T follicular helper cell (primary cell): ENCODE results near the gene EVA1B.

ENCODE experiments used
- DNase-seq: peaks from one replicate; pipeline ENCODE4 v3.0.0-alpha.2; 2020; ENCODE audit warnings: low read depth

EVA1B gene

GRCh38 chr1:36346741-36347370, 23.4 kb upstream of the EVA1B start:
- DNase-seq, result no peak

- DNase-seq, result no peak
Observed at GRCh38 chr1:36345353-36345752, 21.9 kb upstream of the EVA1B start.

GRCh38 chr1:36344395-36344680, 20.9 kb upstream of the EVA1B start:
- DNase-seq, result no peak

- DNase-seq, result no peak
Observed at GRCh38 chr1:36343651-36344394, 20.4 kb upstream of the EVA1B start.

DNA sequence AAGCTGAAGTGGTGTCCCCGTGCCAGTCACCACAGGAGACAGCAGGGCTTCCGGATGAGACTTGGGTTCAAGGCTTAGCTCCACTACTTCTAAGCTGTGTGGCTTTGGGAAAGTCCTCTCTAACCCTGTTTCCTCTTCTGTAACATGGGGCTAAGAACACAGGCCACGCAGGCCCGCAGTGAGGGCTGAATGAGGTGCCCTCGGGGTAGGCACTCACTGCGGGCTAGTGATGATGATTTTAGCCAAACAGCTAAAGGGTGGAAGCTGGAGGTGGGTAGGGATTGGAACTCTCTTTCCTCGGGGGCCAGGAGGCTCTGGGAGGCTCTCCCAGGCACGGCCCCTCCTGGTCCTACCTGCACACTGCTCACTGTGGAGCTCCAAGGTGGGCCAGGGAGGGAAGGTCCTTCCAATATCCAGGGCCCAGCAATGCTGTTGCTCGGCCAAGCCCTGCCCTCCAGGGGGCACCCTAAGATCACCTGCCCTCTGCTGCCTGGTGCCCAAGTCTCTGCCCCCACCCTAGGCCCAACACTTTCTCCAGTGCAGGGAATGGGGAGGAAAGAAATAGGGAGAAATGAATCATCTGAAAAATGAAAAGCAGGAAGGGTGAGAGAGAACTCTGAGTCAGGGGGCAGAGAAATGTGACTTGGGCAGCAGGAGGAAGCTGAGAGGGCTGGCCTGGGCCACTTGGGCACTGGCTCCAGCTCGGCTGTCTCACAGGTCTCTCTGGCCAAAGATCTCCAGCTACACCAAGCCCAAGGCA, 19.2 kb upstream of the EVA1B start:
- peak; percentile 57 for DNase-seq

GRCh38 chr1:36341626-36342320, 18.3 kb upstream of the EVA1B start:
- DNase-seq, result no peak

DNA sequence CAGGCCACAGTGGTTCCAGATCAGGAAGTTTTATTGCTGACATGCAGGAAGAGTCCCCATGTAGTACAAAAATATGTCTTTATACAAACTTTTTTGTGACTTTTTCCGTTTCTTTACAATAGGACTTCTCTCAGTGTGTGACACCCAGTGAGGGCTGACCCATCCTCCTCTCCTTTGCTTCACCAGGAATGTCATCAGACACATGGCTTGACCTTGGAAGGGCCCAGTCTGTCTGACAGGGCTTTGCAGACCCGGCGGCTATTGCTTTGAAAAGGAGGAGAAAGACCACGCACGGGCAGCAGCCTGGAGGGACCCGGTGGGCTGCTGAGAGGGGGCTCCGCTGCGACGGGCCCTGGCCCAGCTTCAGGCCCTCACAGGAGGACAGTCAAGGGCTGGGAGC, 16.2 kb upstream of the EVA1B start:
- no peak for DNase-seq

GRCh38 chr1:36339215-36339614, 15.8 kb upstream of the EVA1B start:
- no peak for DNase-seq

DNA sequence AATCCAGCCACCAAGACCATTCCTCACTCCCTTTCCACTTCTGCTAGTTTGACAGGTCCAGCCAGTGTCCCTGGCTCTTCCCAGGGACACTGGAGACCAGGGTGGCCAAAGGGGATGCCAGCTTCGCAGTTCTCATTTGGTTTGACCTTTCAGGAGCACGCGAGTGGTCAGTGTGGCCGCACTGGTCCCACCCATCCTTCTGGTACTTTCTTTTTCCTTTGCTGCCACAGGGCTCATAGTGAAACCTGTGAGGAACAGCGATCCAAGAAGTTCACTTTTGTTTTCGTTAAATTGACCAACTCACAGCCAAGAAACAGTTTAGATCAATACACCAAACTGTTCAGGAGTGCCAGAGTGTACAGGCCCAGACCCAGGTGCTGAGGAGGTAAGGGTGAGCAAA, 14.4 kb upstream of the EVA1B start:
- no peak for DNase-seq

DNA sequence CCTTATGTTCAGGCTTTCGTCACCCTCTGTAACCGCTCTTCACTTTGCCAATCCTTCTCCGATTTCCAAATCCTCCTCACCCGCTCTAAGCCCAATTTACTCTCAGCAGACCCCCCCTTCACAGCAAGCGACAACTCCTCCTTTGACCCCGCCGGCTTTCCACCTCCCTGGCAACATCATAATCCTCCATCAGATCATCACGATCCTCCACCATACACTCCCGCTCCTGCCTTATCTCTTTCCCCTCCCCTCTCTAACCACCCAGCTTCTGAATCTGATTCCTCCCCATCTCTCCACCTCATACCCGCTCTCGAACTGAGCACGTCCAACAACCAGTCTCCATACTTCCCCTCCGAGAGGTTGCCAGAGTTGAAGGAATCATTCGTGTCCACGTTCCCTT, 7.5 kb upstream of the EVA1B start:
- no peak for DNase-seq

GRCh38 chr1:36329817-36330216, 6.4 kb upstream of the EVA1B start:
- DNase-seq, result no peak

GRCh38 chr1:36328713-36329112, 5.3 kb upstream of the EVA1B start:
- no peak for DNase-seq

- no peak for DNase-seq
Observed at GRCh38 chr1:36328088-36328480, 4.6 kb upstream of the EVA1B start.

GRCh38 chr1:36327421-36328087, 4.1 kb upstream of the EVA1B start:
- DNase-seq, result no peak

- no peak for DNase-seq
Observed at GRCh38 chr1:36326499-36326898, 3.1 kb upstream of the EVA1B start.

GRCh38 chr1:36324353-36324703, 883 bp upstream of the EVA1B start:
- DNase-seq, result no peak

DNA sequence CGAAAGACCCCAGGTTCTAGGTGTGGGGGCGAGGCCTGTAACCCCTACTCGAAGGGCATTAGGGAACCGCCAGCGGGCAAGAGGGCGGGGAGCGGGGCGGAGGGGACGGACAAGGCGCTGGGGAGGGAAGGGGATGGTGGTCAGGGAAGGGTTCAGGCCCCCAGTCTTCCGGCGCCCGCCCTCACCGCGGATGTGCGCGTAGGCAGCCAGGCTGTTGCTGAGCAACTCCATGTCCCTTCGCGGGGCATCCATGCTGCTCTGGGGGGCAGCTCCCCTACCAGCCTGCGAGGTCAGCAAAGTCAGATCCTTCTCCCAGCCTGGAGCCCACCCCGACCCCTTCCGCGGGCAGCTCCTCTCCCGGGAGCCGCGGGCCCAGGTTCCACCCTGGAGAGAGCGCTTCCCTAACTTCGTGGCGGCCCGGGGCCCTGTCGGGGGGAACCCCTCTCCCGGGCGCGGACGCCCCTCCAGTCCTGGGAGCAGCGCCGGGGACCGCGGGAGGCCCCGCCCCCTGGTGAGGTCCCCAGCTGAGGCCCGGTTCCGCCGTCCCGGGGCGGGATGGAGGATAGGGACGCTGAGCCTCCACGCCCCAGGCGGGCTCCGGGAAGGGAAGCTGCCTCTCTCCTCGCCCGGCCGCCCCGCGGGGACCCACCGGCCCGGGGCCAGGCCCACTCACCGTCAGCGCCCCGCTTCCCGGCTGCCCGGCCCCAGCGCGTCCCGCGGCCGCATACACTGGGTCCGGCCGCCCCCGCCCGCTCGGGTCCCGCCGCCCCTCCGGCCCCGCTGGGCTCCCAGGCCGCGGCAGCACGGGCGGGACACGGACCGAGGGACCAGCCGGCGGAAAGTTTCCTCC, 434 bp downstream of the EVA1B start:
- no peak for DNase-seq

GRCh38 chr1:36322041-36322785, 1.2 kb downstream of the EVA1B start:
- no peak for DNase-seq

DNA sequence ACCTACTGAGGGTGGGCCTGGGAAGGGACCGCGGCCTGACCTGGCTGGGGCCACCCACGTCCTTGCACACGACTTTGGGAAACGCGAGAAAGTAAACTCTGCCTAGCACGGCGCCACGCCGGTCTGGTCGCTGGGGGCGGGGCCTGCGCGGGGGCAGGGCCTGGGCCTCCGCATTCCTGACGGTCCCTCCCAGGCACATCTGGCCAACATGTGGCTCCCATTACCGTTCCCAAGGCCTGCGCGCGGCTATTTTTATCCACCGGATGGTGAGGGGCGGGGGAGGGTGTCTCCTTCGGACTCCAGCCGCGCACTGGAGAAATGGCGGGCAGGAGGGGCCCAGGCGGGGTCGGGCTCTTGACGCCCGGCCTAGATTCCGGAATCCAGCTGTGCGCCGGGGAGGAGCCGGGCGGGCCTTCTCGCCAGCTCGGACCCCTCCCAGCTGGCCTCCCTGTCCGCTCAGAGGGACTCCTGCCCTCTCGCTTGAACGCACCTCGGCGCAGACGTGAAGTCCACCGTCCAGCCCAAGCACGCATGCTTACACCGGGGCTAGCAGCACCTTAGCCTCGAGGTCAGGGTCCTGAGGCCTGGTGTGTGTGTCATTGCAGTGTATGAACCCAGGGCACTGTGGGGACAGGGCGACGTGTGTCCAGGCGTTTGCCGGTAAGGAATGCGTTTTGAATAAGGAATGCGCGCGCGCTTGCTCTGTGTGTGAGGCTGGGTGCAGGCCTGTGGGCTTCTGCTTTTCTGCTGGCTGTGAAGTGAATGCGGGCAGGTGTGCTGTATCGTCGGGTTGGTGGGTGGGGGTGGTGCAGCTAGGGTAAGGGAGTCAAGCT, 2.1 kb downstream of the EVA1B start:
- no peak for DNase-seq

GRCh38 chr1:36320767-36321118, 2.7 kb downstream of the EVA1B start:
- DNase-seq, result no peak
